GM21526 (cell line): Measurements from ENCODE around the gene KAT2B.

ENCODE experiments used
- ATAC-seq: cut with Tn5 transposase; IDR thresholded peaks from one replicate; pipeline ENCODE4 v1.9.1; 2021; ENCODE audit warnings: moderate library complexity; ENCODE audit not compliant: unreplicated experiment, low FRiP score

Gene KAT2B

GRCh38 chr3:20201143-20201542 lies 160.9 kb downstream of the KAT2B start:
- no peak for ATAC-seq
